Fibroblast of pulmonary artery (primary cell): ENCODE measurements around the gene SPAG4.

Source experiments
- DNase-seq: peaks from one replicate; pipeline ENCODE4 v3.0.0-alpha.2; 2010; ENCODE audit warnings: low read depth
- H3K4me3 ChIP-seq: replicated peaks from 2 replicates; pipeline ENCODE4 v1.5.1; 2011; ENCODE audit warnings: low read depth, mild to moderate bottlenecking, control low read depth, low read length, moderate library complexity
- TF ChIP-seq, protein P1 (sequence below): IDR thresholded peaks from 2 replicates; pipeline ENCODE4 v1.5.1; 2011; ENCODE audit warnings: mild to moderate bottlenecking, control low read depth, low read length, inconsistent platforms; ENCODE audit errors: missing control alignments

SPAG4 gene

DNA sequence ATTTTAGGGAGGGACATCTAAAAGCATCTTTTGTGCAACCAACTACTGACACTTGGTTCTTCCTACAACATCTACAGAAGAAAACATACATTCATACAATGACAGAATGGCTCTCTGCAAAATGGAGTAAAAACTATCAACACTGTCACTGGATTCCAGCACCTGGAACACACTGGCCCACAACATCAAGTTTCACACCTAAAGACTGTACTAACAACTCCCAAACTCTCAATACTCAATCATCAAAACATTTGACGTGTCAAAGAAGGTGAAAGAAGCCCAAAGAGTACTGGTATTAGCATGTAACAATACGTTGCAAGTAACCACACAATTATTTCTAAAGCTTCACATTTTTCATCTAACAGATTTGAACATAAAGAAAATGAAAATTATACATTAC is 46.9 kb downstream of the SPAG4 start:
- TF ChIP-seq, protein P1, sequence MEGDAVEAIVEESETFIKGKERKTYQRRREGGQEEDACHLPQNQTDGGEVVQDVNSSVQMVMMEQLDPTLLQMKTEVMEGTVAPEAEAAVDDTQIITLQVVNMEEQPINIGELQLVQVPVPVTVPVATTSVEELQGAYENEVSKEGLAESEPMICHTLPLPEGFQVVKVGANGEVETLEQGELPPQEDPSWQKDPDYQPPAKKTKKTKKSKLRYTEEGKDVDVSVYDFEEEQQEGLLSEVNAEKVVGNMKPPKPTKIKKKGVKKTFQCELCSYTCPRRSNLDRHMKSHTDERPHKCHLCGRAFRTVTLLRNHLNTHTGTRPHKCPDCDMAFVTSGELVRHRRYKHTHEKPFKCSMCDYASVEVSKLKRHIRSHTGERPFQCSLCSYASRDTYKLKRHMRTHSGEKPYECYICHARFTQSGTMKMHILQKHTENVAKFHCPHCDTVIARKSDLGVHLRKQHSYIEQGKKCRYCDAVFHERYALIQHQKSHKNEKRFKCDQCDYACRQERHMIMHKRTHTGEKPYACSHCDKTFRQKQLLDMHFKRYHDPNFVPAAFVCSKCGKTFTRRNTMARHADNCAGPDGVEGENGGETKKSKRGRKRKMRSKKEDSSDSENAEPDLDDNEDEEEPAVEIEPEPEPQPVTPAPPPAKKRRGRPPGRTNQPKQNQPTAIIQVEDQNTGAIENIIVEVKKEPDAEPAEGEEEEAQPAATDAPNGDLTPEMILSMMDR: no peak
- peak overlapping the region; percentile 67 for H3K4me3 ChIP-seq
- DNase-seq: no peak

DNA sequence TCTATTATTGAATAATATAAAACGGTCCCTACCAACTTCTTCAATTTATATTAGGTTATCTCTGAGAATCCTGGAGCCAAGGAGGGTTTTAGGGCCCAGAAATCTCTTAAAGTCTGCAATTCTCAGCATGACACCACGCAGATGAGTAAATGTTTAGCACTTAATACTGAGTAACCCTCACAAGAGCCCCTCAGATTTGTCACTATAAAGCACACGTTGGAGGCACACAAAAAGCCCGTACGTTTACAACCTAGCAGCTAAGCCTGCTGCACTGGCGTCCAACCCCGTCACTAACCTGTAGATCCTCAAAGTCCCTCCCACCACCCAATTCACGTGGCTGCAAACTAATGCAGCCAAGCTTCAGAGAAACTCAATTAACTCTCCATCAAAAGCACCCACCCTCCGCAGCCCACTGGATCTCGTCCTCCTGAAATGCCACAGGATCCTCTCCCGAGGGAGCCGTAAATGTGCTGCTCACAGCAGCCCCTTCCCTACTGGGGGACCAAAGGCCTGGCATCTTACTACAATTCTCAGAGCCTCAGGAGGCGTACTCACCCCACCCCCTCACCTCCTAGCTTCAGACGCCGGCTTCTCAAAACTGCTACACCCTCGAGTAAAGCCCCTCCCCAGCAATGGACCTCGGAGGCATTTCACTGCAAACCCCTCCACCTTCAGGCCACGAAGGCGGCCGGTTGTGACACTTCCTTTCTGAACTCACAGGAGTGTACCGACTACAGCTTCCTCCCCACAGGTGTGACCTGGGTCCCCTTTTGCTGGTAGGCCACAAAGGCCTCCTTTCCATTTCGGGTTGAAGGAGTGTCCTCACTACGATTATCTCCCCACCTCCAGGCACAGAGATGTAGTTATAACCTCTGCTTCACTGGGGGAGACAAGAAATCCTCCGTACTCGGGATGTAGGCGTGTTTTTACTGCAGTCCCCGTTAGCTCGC is 48.2 kb downstream of the SPAG4 start:
- DNase-seq: peak; percentile 26
- H3K4me3 ChIP-seq: peak overlapping the region; percentile 67
- TF ChIP-seq, protein P1: no peak

DNA sequence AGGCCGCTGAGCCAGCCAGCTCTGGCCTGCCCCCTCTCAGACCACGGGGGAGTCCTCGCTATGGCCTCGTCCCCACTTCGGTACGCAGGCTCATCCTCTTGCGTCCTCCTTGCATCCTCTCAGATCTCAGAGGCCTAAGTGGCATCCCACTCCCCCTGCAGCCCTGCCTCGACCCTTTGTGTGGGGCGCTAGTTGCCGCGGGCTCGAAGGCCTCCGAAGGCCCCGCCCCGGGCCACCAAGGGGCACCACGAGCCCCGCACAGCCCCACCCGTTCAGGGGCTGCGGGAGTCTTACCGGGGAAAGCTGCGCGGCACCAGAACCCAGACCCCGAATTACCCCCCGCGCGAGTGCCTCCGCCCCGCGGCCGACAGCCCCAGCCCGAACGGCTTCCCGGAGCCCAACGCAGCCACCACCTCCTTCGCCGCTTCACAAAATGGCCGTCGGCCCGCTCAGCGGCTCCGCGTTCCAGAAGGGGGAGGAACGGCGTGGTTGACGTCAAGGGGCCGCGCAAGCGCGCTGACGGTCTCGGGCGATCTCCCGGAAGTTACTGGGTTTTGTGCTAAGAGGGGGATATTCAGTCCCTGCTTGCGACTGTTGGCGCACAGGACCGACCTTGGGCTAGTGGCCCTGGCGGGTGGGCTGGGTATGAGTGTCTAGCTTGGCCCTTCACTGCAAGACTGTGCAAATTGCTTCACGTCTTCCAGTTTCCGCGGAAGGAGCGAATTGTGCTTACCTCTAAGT is 49.0 kb downstream of the SPAG4 start, which contains the start of the genes CPNE1 and RBM12:
Gene CPNE1 (minus strand): TSS at position 435 of the 741 bp plus-strand sequence. CDS start 31,977 bp downstream, outside the sequence.
Gene RBM12 (minus strand): TSS at position 435 of the 741 bp plus-strand sequence. CDS start 9,578 bp downstream, outside the sequence.
- peak within 1 kb of the TSS; percentile 67 for H3K4me3 ChIP-seq
- peak; percentile 94 for DNase-seq
- TF ChIP-seq, protein P1: no peak

- no peak for DNase-seq
- TF ChIP-seq, protein P1: no peak
- no peak overlapping the region for H3K4me3 ChIP-seq
Observed at GRCh38 chr20:35665949-35666288, 50.3 kb downstream of the SPAG4 start.

DNA sequence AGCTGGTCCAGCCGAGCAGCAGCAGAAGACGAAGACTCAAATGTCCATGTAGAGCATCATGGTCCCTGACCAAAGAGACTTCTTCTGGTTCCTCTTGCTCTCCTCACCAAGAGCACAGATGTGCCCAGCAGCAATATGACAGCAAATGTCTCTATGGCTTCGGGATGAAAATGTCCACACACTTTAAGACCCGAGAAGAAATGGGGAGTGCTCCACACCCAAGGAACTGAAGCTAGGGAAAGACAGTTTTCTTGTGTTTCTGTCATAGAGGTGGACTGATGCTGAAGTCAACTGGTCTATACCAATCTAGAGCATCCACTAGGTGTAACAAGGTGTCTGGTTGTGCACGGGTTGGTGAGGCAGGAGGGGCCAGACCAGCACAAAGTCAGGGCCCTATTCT is 53.6 kb downstream of the SPAG4 start:
- DNase-seq: no peak
- H3K4me3 ChIP-seq: no peak overlapping the region
- TF ChIP-seq, protein P1: no peak

DNA sequence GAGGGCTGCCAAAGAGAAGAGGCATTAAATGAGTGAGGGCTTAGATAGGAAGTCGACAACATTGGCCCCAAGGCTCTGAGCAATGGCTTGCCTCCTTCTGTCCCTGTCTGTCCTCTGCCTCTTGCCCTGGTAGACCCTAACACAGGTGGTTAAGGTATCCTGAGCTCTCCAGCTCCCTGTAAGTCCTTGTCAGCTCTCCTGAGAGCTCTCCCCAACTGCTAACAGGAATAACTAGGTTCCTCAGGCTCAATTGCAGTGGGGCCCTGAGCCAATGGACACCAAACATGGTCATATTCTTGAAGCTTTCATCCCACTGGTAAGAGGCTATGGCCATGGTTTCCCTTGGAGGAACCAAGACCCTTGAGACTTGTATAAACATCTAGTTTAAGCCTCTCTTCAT is 54.1 kb downstream of the SPAG4 start:
- TF ChIP-seq, protein P1: no peak
- H3K4me3 ChIP-seq: no peak overlapping the region
- DNase-seq: no peak
